GM18870 (cell line): ENCODE results near the gene PTPRT.

Experiments
- ATAC-seq: cut with Tn5 transposase; IDR thresholded peaks from one replicate; pipeline ENCODE4 v1.9.1; 2021; ENCODE audit warnings: moderate library complexity; ENCODE audit not compliant: unreplicated experiment

Gene PTPRT

DNA sequence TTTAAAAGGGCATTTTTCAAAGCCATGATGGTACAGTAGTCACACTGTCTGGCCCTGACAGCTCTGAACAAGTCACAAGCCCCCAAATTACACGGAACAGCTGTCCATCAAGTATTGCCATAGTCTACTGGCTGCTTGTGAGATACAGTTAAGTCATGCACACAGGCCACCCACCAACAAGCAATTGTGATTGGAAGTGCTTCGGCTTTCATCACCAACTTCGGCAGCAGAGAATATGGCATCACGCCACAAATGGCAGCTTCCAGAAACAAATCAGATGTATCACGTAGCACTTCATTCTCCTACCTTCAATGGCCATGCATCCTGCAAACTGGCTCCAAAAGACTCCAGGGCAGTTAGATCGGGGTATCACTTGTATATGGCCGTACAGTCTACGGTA, 160.5 kb downstream of the PTPRT start:
- ATAC-seq = no peak

DNA sequence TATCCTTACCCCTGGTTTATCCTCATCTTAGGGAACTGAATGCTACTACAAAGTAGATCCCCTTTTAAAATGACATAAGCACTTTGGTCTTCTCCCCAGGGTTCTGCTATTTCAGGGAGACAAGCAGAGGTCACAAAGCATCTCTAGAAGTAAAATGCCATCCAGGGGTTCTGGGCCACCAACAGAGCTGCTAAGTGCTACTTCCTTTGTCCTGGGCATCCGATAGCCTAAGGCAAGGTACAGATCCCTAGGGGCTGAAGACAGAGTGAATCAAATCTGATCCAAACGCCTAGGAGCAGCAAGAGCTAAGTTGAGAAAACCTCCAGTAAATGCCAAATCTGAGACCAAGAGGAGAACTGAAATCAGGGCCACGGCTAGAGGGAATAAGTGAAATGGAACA, 161.2 kb downstream of the PTPRT start:
- no peak for ATAC-seq

DNA sequence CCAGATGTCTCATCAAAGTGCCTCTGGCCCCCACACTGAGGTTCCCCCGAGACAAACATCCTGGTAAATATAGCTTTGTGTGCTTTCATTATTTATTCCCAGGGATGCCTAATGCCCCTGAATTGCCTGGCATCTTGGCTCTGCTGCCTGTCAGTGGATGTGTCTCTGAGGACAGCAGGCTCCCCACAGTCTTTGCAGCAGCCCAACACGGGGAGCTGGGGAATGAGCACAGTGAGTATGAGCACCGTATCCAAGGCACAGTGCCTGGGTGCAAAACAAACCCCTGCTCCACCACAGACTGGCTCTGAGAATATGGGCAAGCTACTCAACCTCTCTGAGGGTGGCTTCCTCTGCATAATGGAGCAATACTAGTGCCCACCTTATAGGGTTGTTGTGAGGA, 165.9 kb downstream of the PTPRT start:
- no peak for ATAC-seq

DNA sequence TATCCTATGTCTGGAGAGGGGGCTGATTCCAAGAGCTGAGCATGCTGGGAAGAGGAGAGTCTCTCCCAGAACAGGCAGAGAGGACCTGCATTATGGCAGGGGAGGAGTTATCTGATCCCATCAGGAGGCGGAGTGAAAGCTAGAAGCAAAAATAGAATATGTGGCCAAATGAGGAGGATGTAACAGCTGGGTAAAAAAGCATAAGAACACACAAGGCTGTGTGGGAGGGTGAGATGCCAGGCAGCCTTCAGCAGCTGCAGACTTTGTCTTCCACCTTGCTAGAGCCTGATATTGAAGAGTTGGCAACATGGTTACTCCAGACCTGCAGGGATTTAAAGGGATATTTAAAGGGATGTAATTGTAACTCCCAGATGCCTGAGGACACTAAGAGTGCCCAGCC, 167.1 kb downstream of the PTPRT start:
- ATAC-seq = no peak

DNA sequence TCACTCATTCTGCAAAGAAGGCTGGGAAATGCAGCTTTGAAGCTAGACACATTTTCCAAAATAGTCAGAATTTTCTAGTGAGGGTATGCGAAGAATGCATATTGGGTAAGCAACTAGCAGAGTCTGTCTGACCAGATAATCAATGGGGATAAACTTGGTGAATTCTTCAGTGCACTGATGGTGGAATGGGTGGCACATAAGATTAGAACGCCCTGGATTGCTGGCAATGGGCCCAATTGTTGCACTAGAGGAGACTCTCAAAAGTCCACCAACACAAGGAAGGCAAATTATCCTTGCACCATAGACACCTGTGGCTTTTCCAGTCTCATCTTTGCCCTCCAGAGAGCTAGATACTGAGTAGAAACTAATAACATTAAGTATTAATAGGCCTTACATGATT, 167.6 kb downstream of the PTPRT start:
- no peak for ATAC-seq

DNA sequence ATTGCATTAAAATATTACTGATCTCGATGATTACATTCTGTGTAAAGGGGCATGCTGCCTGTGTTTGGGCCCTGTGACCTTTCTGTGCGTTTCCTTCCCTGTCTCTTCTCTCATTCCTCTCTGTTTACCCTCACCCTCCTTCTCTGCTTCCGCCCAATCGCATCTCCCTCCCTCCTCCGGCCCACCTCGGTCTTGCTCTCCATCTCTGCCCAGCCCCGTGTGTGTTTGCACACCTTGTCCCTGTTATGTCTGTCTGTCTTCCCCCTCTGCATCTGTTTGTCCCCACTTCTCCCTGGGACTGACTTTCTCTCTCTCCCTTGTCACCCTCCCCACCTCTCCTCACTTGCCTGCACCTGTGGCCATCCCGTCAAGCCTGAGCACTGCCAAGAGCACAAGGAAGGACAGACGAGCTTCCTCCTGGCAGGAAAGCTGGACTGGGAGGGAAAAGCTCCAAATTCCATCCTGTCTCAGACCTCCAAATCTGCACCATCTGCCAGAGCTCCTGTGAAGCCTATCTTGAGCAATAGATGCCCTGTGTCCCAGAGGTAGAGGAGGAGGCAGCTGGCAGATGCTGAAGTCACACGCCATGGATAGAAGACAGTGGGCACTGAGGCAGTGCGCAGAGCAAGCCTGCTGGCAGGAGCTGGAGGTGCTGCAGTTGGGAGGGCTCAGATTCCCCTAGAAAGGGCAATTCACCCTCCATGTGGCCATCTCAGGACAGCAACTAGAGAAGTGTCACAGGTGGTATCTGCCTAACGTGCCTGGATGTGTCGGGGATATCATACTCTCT, 172.3 kb downstream of the PTPRT start:
- ATAC-seq = no peak

DNA sequence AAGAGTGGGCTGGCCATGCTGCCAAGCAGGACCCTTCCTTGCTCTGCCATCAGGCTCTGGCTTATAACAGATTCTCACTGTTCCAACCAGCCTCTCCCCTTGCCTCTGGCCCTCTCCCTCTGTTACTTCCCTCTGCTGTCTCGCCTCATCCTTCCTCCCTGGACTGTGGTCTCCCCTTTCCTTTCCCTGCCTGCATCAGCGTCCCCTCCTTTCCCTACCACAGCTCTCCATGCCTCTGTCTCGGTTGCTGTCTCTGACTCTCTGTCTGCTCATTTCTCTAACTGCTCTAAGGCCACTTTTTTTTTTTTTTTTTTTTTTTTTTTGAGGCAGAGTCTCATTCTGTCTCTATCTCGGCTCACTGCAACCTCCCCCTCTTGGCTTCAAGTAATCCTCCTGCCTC, 173.4 kb downstream of the PTPRT start:
- ATAC-seq = no peak

DNA sequence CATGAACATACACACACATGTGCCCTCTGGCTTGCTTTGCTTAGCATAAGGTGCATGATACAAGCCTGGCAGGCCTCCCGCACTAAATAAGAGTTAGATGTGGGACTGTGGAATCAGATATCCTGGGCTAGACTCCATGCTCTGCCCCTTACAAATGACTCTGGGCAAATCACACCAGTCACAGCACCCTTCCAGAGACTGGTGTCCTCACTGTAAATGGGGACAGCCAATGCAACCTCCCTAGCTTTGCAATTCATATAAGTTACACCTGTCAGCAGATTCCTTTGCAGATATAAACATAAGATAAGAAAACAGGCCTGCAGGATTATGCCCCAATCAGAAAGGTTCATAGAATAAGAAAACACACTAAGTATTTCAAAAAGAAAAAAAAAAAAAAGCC, 174.1 kb downstream of the PTPRT start:
- no peak for ATAC-seq

DNA sequence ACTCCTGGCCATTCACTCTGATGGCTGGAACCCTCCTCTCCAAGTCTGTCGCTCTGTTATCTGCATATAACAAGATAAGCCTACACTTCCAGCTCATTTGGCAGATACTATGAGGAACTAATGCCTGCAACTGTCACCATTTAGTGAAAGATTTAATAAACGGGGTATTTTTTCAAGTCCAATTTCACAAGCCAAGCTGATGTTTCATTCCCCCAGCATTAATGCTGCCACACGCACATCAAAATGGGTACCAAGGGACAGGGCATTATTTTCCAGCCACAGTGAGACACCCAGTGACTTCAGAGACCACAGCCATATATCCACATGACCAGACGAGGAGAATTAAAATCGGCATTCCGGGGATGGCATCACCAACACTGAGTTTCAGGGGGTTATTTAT, 175.5 kb downstream of the PTPRT start:
- ATAC-seq = no peak

DNA sequence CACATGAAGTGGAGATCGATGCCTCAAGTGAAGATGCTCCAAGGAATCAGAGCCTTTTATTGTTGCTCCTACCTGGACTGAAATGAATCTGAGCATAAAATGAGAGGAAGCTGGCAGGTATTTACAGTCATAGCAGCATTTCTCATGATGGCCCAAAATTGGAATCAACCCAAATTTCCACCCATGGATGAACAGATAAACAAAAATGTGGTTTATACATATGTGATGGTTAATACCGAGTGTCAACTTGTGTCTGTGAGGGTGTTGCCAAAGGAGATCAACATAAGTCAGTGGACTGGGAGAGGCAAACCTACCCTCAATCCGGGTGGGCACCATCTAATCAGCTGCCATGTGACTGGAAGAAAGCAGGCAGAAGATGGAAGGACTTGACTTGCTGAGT, 178.2 kb downstream of the PTPRT start:
- ATAC-seq = no peak

DNA sequence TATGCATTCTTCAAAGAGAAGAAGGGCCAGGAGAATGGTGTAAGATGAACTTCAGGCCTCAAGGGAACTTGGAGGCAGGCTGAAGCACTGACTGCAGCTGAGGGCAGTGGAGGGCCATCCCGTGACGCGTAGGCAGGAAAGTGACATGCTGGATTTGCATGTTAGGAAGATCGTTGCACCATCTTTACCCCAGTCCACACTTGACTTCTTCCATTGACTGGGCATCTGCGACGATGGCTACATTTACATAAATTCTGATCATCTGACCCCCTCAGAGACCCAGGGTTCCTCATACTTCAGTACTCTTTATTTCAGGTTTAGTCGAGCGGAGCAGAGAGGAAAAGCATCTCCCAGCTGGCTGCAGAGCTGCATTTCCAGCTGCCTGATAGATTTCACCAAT, 180.2 kb downstream of the PTPRT start:
- ATAC-seq = no peak

DNA sequence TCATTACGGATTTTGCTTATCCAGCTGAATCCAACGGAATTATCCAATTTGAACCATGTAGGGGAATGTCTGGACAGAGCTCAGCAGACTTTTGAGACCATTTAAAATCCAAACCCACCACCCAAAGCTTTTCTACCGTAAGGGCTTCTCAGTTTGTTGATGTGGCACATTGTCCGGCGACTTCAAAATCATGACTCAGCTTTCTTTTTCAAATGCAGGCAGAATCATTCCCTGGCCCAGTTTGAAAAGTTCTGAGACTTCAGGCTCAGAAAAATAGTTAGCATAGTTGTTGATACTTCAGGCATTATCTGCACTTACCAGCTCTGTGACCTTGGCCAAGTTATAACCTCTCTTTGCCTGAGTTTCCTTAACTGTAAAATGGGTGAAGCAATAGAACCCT, 182.2 kb downstream of the PTPRT start:
- ATAC-seq = no peak

DNA sequence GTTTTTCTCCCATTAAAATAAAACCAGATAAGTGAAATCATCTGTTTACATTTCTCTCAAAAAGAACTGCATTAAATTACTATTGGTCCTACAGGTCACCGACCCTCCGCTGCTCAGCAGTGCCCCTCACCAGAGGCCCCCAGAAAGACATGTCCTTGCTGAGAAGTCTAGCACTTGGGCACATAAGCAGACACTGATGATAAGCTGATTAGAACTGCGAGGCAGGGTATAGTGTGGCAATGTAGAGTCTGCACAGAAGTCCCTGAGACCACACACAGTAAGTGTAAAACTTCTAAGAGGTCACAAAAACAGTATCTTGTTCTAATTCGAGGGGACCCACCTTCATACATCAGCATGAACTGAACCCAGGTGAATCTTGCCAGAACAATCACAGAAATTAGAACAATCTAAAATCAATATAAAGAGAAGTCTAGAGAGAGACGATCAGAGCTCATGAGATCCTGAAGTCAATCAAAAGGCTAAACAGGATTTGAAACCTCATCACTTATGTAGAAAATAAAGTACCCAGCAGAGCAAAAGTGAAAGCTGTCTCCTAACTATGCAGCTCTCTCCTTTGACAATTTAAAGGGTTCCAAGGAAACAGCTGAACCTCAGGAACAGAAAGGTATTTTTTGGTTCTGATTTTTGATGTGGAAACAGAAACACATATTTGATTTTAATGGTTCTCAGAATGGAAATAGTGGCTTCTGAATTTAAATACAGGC, 182.9 kb downstream of the PTPRT start:
- ATAC-seq = no peak

DNA sequence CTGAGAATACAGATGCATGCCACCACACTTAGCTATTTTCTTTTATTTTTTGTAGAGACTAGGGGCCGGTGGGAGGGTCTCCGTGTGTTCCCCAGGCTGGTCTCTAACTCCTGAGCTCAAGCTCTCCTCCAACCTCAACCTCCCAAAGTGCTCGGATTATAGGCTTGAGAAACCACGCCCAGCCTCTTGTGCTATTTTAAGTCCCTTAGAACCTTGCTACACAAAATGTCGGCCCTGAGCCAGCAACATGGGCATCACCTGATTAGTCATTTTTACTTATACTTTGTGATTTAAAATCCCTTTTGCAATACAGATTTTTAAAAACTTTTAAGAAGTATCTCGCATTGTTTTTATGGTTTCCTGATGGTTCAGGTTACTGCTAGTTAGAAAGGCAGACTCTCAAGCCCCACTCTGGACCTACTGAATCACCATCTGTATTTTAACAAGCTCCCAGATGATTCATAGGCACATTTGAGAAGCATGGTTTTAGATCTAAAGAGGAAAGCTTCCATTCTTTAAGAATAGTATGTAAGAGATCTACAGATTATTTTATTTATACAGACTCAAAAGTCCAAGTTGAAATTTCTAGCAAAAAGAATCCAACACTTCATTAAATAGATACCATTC, 186.3 kb downstream of the PTPRT start:
- no peak for ATAC-seq

DNA sequence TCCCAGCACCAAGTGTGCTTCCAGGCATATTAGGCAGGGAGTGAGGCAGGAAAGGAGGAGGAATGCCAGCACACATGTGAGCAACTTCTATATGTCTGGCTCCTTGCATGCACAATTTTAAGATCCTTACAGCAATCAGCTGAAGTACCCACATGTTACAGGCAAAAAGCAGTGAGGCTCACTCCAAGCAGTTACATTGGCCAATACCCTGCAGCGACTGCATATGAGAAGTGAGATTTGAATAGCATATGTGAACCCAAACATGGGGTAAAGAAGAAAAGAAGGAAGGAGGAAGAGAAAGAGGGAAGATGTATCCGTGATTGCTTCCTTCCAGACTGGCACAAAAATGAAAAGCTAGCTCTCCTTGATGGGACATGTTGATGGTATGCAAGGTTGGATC, 193.6 kb downstream of the PTPRT start:
- ATAC-seq = no peak

DNA sequence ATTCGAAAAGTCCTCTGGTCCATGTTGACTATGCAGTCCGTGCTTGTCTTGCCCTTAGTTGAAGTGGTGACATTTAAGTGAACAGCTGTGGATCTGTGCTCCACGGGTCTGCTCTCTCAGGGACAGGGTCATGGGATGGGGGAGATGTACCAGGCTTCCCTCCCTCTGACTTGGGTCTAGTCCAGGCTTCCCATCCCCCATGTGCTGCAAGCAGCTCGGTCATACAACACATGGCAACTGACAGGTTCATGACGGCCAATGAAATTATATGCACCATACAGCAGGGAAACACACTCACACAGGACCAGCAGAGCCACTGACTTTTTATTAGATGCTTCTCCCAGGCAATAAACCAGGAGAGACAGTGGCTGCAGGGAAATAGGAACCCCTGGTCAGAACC, 201.4 kb downstream of the PTPRT start:
- no peak for ATAC-seq

DNA sequence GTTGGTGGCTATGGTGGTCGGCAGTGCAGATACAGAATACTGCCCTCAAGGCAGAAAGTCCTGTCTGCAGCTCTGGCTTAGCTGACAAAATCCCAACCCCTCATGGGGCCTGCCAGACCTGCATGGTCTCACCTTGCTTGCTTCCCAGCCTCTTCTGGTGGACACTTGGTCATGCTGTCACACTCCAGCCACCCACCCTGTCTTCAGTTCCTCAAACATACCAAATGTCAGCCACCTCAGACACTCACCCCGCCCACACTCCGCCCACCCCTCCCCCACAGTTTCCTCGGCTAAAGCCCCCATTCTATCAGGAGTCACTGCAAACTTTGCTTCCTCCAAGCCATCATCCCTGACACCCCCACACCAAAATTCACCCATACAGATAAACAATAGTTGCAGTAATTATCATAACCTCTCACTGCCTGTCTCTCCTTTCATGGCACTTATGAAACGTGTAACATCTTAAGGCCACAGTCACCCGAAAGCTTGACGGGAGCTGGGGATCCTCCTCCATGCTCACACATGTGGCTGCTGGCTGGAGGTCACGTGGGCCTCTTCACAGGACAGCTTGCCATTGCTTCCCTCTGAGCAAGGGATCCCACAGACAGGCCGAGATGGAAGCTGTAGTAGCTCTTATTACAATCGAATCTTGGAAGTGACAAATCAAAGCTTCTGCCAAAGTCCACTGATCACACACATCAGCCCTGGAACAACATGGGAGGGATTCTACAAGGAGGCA, 202.2 kb downstream of the PTPRT start:
- ATAC-seq = no peak

DNA sequence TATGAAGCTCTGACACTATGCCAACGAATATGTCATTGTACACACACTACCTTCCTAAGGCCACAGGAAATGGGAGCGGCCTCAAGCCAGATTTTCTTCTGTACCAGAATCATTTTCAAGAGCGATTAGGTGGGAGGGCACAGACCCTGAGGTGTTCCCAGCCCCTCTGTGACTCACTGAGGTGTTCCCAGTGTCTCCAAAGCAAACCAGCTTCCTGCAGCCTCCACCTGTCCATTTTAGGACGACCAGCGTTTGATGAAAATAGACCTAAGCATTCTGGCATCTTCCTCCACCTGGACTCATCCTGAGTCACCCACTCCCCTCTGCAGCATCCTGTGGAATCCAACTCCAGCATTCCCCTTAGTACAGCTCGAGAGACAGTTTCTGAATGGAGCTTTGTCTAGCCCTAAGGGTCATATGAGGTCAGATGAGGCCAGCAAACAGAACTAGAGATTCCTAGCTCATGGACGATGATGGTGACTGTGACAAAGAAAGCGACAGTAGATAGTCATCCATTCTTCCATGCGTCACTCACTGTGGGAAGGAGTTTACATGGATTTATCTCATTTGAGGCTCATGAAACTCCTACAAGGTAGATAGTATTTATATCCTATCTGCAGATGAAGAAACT, 203.4 kb downstream of the PTPRT start:
- no peak for ATAC-seq

DNA sequence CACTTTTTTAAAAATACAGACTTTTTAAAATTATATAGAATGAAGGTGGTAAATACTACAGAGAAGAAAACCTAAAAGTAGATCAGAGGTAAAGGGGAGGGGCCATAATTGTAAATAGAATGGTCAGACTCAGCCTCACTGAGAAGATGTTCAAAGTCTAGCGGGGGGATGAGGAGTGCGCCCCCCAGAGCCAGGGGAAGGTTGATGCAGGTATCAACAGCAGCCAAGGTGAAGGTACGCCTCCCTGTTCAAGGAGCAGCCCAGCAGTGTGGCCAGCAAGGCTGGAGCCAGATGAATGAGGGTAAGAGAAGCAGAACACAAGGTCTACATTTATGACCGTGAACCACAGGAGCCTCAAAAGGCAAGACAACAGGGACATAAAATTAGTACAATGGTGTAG, 204.1 kb downstream of the PTPRT start:
- no peak for ATAC-seq

DNA sequence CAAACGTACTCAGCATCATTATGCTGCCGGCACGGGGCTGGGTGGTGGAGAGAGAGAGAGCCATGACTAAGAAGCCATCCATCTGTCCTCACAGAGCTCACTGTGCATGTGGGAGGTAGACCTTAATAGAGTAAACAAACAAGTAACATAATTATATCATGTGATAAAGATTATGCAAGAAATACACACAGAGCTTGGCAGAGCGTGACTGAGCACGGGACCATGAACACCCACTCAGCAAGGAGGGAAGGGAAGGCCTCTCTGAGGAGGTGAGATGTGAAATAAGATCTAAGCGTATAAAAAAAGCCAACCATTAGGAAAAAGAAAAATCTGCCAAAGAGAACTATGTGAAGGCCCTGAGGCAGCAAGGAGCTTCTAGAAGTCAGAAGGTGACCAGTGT, 207.5 kb downstream of the PTPRT start:
- ATAC-seq = no peak

DNA sequence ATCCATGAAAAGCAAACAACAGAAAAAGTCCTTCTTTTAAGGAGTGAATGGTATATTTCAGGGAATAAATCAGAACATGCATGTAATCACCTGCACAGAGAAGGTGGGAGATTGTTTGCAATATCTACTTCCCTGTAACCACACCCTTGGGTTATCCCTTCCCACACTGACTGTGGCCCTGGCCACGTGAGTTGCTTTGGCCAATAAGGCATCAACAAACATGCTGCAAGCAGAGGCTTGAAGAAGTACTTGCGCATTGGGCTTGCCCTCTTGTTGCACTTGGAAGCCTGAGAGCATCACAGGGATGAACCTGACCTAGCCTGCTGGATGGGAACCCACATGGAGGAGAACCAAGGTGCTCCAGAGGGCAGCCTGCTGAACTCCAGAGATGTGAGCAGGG, 208.5 kb downstream of the PTPRT start:
- ATAC-seq = no peak
